ENCODE measurements around the gene FHAD1.

FHAD1 gene

GRCh38 chr1:15417059-15417934, 170.3 kb downstream of the FHAD1 start:
- Histone ChIP-seq H3K4me1 (ENCODE audit: control insufficient read depth, low read length) (peaks cover 27% of the 10 kb centered on the region), H4K20me1 (ENCODE audit: control insufficient read depth, insufficient read depth, low read depth, low read length) (peaks cover 11% of the 10 kb centered on the region; the same call in 1 of the 2 replicates), H3K27me3 (ENCODE audit: control insufficient read depth, low read length) (no peaks in the 10 kb centered on the region), H3K4me3 (ENCODE audit: low read length) (no peak overlapping the region), H3K9me3 (ENCODE audit: control insufficient read depth, insufficient read depth, low read length) (no peaks in the 10 kb centered on the region), H3K4me2 (ENCODE audit: low read length) (no peak overlapping the region), H3K36me3 (ENCODE audit: control insufficient read depth, low read length) (peaks cover 26% of the 10 kb centered on the region), H3K9me2 (replicated peaks; ENCODE audit: control insufficient read depth, low read length) (no peaks in the 10 kb centered on the region), H3F3A (ENCODE audit: control insufficient read depth, insufficient read depth) (no peaks in the 10 kb centered on the region), H3K27ac (ENCODE audit: low read depth, low read length) (no peak overlapping the region), H3K79me2 (ENCODE audit: control insufficient read depth, low read length) (peaks cover 76% of the 10 kb centered on the region)
- no peak for TF ChIP-seq EZH2phosphoT487 (IDR thresholded peaks at IDR 0.05; ENCODE audit: borderline replicate concordance, low read length)
- TF ChIP-seq CTCF (IDR thresholded peaks at IDR 0.05; ENCODE audit: low read depth, low read length, poor library complexity, severe bottlenecking), result no peak

GRCh38 chr1:15418806-15419515, 171.9 kb downstream of the FHAD1 start:
- 0 out of 2 replicates have a peak, but pooled peaks cover 8% of the 10 kb centered on the region for H4K20me1 ChIP-seq (ENCODE audit: control insufficient read depth, insufficient read depth, low read depth, low read length)
- H3K4me1 ChIP-seq (ENCODE audit: control insufficient read depth, low read length), result peaks cover 27% of the 10 kb centered on the region
- peaks cover 16% of the 10 kb centered on the region for H3K36me3 ChIP-seq (ENCODE audit: control insufficient read depth, low read length)
- TF ChIP-seq CTCF (IDR thresholded peaks at IDR 0.05; ENCODE audit: low read depth, low read length, poor library complexity, severe bottlenecking) (no peak), EZH2phosphoT487 (IDR thresholded peaks at IDR 0.05; ENCODE audit: borderline replicate concordance, low read length) (no peak)
- no peak overlapping the region for H3K4me2 ChIP-seq (ENCODE audit: low read length)
- H3K27me3 ChIP-seq (ENCODE audit: control insufficient read depth, low read length), result no peaks in the 10 kb centered on the region
- no peaks in the 10 kb centered on the region for H3F3A ChIP-seq (ENCODE audit: control insufficient read depth, insufficient read depth)
- no peak overlapping the region for H3K4me3 ChIP-seq (ENCODE audit: low read length)
- H3K79me2 ChIP-seq (ENCODE audit: control insufficient read depth, low read length), result peaks cover 60% of the 10 kb centered on the region
- H3K9me3 ChIP-seq (ENCODE audit: control insufficient read depth, insufficient read depth, low read length), result no peaks in the 10 kb centered on the region
- H3K9me2 ChIP-seq (replicated peaks; ENCODE audit: control insufficient read depth, low read length), result no peaks in the 10 kb centered on the region
- H3K27ac ChIP-seq (ENCODE audit: low read depth, low read length), result no peak overlapping the region

DNA sequence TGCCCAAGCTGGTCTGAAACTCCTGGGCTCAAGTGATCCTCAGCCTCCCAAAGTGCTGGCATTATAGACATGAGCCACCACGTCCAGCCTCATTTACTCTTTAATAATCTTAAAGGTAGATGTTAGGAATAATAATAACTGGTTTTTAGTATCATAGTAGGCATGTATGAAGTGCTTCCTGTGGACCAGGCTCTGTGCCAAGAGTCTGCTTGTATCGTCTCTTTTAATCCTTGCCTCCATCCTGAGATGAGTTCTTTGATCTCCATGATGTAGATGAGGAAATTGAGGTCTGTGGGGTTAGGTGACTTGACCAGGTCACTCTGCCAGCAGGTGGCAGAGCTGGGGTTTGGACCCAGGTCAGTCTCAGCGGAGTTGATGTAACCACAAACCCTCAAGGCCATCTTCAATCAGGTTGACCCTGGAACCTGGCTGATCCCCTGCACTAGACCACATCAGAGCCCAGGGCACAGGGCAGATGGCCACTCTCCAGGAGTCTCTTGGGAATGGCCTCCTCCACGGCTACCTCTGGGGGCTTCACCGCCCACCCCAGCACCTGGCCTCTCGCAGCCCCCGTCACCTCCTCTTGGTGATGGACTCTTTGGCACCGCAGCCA, 173.9 kb downstream of the FHAD1 start:
- Histone ChIP-seq H3K9me3 (ENCODE audit: control insufficient read depth, insufficient read depth, low read length) (no peaks in the 10 kb centered on the region), H3K79me2 (ENCODE audit: control insufficient read depth, low read length) (peaks cover 45% of the 10 kb centered on the region), H3K36me3 (ENCODE audit: control insufficient read depth, low read length) (peaks cover 4% of the 10 kb centered on the region; the same call in 1 of the 2 replicates), H3K4me1 (ENCODE audit: control insufficient read depth, low read length) (peaks cover 16% of the 10 kb centered on the region), H3K27ac (ENCODE audit: low read depth, low read length) (no peak overlapping the region), H4K20me1 (ENCODE audit: control insufficient read depth, insufficient read depth, low read depth, low read length) (0 out of 2 replicates have a peak, but pooled peaks cover 1% of the 10 kb centered on the region), H3K9me2 (replicated peaks; ENCODE audit: control insufficient read depth, low read length) (no peaks in the 10 kb centered on the region), H3F3A (ENCODE audit: control insufficient read depth, insufficient read depth) (no peaks in the 10 kb centered on the region), H3K4me3 (ENCODE audit: low read length) (no peak overlapping the region), H3K27me3 (ENCODE audit: control insufficient read depth, low read length) (no peaks in the 10 kb centered on the region), H3K4me2 (ENCODE audit: low read length) (no peak overlapping the region)
- TF ChIP-seq EZH2phosphoT487 (IDR thresholded peaks at IDR 0.05; ENCODE audit: borderline replicate concordance, low read length) (no peak), CTCF (IDR thresholded peaks at IDR 0.05; ENCODE audit: low read depth, low read length, poor library complexity, severe bottlenecking) (no peak)
